GM21825 (cell line): ENCODE data around the gene MYCBPAP.
A peak's percentile ranks its signal among the peaks of the same experiment; 100 is the strongest.
"Not testable (repeated sequence)": the region's sequence is repeated elsewhere in the genome, so short reads cannot be mapped to it uniquely, and the experiment has no call there.

ENCODE experiments used
- ATAC-seq: cut with Tn5 transposase; IDR thresholded peaks from one replicate; pipeline ENCODE4 v1.9.1; 2021; ENCODE audit warnings: mild to moderate bottlenecking, moderate library complexity; ENCODE audit not compliant: unreplicated experiment

Gene MYCBPAP

DNA sequence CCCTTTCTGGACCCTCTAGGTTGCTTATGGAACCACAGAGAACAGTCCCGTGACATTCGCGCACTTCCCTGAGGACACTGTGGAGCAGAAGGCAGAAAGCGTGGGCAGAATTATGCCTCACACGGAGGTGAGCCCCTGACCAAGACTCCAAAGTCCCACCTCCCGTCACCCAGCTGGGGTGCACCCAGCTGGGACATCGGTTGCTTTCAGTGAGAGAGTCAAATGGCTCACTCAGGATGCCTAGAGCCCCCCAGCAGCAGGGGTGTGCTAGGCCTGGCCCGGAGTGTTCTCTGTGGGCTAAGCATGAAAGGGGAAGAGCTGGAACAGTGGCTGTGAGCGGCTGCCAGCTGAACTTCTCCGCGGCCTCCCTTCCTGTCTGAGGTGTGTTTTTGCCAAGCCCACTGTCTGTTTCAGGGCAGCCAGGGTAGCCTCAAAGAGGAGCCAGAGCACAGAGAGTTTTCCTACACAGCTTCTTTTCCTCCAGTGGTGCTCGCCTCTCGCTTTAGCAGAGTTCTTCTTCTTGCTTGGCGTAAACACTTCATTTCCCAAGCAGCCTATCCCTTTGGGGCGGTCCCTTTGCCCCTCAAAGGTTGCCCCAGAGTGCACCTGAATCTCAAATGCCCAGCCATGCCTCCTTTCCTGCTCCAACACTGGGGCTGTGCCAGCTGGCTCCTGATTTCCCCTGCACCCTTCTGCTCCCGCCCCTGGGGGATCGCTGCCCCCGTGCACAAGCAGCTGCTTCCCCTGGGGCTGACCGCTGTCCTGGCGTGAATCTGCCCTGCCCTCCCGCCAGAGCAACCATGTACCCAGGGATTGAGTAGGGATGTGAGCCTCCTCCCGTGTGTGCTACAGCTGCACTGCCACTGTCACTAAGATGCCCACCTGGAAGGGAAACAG is 37.0 kb upstream of the MYCBPAP start:
- no peak for ATAC-seq

DNA sequence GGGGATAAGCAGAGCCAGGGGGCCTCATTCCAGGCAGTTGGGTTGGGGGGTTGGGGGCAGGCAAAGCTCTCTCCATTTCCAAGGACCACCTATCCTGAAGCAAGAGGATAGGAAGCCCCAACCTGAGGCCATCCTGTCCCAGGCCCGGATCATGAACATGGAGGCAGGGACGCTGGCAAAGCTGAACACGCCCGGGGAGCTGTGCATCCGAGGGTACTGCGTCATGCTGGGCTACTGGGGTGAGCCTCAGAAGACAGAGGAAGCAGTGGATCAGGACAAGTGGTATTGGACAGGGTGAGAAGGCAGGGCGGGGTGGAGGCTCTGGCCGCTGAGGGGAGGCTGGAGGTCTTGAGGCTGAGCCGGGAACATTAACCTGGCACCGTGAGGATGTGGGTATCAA is 36.0 kb upstream of the MYCBPAP start:
- ATAC-seq, result no peak

DNA sequence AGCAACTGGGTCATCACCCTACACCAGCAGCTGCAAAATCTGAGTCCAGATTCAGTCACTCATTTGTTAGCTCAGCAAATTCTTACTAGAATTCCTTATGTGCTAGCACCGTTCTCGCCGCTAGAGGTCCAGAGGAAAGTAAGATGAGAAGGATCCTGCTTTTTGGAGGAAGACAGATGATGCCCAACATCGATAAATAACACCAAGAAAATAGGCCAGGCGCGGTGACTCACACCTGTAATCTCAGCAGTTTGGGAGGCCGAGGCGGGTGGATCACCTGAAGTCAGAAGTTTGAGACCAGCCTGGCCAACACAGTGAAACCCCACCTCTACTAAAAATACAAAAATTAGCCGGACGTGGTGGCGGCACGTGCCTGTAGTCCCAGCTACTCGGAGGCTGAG is 35.5 kb upstream of the MYCBPAP start:
- not testable (repeated sequence) for ATAC-seq

DNA sequence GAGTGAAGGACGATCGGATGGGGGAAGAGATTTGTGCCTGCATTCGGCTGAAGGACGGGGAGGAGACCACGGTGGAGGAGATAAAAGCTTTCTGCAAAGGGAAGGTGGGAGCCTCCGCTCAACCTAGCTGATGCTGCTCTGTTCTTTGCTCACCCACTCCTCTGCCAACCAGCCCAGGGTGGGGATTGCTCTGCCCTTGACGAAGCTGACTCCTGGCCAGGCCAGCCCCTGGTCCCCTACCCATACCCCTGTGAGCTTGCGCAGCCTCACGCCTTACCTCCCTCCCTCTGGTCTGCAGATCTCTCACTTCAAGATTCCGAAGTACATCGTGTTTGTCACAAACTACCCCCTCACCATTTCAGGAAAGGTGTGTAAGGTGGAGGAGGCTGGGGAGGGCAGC is 34.3 kb upstream of the MYCBPAP start:
- ATAC-seq, result no peak

DNA sequence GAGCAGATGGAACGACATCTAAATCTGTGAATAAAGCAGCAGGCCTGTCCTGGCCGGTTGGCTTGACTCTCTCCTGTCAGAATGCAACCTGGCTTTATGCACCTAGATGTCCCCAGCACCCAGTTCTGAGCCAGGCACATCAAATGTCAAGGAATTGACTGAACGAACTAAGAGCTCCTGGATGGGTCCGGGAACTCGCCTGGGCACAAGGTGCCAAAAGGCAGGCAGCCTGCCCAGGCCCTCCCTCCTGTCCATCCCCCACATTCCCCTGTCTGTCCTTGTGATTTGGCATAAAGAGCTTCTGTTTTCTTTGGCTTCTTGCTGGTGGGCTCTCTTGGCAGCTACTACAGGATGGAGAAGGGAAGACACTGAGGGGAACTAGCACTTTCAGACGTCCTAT is 33.7 kb upstream of the MYCBPAP start:
- ATAC-seq, result no peak

DNA sequence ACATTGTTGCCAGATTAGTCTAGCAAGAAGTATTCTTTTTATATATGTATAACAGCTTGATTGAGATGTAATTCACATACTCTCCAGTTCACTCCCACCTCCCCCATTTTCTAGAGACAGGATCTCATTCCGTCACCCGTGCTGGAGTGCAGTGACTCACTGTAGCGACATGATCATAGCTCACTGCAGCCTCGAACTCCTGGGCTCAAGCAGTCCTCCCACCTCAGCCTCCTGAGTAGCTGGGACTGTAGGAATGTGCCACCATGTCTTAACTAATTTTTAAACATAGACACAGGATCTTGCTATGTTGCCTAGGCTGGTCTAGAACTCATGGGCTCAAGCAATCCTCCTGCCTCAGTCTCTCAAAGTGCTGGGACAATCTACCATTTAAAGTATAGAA is 32.9 kb upstream of the MYCBPAP start:
- ATAC-seq, result no peak

DNA sequence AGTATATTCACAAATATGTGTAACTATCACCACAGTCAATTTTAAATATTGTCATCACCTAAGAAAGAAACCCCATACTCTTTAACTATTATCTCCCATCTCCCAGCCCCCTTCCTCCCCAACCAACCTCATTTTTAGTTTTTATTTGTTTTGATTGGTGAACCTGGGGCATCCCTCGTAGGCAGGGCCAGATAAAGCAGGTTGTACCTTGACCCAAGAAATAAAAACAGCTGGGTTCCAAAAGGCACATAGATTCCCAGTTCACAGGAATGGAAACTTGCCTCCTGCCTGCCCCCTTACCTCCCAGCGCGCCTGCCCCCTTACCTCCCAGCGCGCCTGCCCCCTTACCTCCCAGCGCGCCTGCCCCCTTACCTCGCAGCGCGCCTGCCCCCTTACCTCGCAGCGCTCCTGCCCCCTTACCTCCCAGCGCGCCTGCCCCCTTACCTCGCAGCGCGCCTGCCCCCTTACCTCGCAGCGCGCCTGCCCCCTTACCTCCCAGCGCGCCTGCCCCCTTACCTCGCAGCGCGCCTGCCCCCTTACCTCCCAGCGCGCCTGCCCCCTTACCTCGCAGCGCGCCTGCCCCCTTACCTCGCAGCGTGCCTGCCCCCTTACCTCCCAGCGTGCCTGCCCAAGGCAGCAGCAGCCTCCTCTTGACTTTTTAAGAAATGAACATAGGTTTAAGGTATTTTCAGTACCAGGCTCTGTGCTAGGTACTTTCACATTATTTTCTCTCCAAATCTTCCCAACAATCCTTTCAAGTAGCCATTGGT is 32.3 kb upstream of the MYCBPAP start:
- ATAC-seq, result not testable (repeated sequence)

DNA sequence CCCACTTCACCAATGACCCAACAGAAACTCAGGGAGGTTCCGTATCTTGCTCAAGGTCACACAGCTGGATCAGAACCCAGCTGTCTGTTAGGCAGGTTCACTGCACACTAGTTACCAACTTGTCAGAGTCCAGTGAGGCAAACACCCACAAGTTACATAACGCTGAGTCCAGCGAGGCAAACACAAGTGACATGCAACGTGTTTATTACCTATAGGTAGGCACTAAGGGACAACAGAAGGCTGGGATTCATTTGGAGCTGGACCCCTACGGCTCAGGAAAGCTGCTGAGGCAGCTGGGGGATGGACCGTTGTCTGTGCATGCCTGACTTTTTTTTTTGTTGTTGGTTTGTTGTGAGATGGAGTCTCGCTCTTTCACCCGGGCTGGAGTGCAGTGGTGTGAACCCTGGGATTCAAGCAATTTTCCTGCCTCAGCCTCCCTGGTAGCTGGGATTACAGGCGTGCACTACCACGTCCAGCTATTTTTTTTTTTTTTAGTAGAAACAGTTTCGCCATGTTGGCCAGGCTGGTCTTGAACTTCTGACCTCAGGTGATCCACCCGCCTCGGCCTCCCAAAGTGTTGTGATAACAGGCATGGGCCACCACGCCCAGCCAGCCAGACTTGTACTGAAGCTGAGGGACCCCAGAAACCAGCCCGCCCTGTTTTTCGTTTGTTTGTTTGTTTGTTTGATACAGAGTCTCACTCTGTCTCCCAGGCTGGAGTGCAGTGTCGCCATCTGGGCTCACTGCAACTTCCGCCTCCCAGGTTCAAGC is 31.5 kb upstream of the MYCBPAP start:
- ATAC-seq, result no peak

DNA sequence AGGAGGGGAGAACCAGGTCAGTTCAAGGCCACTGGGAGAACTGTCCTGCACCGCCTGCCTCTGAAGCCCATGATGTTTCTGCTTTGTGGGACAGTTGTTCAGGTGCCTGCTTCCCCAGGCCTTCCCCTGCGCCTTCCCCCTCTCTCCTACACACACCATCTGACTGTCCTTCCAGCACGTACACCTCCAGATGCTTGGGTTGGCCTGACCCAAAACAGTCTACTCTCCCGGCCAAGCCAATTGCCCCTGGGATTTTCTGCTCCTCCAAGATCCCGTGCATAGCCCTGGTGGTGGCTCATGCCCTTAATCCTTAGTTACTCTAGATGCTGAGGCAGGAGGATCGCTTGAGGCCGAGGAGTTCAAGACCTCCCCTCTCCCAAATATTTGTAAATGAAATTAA is 30.3 kb upstream of the MYCBPAP start:
- no peak for ATAC-seq

DNA sequence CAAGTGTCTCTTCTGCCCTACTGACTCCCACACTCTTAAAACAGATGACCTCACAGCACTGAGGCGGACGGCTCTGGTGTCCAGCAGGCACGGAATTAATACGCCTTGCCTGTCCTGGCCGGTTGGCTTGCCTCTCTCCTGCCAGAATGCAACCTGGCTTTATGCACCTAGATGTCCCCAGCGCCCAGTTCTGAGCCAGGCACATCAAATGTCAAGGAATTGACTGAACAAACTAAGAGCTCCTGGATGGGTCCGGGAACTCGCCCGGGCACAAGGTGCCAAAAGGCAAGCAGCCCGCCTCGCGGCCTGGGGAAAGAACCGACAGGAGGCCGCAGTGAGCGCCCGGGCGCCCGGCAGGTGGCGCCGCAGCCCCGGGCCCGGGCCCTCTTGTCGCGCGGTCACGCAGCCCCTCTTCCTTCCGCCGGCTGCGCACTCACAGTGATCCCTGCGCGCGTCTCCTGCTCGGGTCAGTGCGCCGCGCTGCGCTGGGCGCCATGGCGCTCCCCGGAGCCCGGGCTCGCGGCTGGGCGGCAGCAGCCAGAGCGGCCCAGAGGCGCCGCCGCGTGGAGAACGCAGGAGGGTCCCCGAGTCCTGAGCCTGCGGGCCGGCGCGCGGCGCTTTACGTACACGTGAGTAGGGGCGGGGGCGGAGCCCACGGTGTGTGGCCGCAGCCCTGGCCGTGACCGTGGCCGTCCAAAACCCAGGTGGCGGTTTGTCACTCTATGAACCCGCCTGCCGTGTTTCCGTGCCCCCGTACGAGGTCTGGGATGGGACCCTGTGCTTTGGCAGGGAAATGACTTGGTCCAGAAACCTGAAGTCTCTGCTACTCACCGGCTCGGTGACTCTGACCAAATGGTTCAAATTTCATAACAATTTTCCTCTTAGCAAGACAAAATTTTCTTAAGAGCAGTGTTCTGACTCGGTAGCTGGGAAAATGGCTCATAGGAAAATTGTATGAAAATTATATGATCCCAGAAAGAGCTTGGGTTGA is 29.6 kb upstream of the MYCBPAP start, which contains the start of gene RSAD1:
Gene RSAD1 (plus strand): TSS at position 470 of the 991 bp plus-strand sequence. CDS start 25 bp downstream, at position 495.
- peak; percentile 82 for ATAC-seq

DNA sequence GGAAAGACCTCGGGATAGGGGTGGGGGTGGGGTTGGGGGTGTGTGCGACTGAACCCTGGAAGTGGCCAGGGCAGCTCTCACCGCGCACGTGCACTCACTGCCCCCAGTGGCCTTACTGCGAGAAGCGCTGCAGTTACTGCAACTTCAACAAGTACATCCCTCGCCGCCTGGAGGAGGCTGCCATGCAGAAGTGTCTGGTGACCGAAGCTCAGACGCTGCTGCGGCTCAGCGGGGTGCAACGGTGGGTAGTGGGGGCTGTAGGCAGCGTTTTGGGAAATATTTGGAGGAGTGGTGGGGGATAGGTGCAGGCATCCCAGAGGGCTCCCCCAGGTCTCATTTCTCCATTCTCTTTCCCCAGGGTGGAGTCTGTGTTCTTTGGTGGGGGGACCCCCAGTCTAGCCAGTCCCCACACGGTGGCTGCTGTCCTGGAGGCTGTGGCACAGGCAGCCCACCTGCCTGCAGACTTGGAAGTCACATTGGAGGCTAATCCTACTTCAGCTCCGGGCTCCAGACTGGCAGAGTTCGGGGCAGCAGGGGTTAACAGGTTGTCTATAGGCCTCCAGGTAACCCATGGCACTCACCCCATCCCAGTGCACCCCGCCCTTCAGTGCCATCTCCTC is 28.6 kb upstream of the MYCBPAP start:
- no peak for ATAC-seq

DNA sequence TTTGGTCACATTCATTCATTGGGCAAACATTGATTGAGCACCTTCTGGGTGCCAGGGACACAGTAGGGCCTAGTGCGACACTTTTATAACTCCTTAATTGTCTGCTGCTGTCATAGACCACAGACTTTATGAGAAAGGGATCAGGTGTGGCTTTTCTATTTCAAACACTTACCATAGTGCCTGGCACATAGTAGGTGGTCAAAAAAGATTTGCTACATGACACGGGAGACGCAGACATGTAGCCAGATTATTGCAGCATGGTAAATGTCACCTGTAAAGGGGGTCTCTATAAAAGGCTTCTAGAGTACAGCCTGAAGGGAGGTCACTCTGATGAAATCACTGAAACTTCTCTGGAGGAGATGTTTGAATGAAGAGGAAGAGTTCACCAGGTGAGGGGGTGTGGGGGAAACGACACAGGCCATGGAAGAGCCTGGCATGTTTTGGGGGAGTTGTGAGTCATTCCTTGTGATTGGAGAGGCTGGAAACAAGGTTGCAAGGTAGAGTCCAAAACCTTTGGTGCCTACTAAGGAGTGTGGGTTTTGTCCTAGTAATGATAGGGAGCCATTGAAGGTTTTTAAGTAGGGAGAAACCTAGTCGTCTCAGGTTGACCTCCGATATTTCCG is 28.0 kb upstream of the MYCBPAP start:
- no peak for ATAC-seq

DNA sequence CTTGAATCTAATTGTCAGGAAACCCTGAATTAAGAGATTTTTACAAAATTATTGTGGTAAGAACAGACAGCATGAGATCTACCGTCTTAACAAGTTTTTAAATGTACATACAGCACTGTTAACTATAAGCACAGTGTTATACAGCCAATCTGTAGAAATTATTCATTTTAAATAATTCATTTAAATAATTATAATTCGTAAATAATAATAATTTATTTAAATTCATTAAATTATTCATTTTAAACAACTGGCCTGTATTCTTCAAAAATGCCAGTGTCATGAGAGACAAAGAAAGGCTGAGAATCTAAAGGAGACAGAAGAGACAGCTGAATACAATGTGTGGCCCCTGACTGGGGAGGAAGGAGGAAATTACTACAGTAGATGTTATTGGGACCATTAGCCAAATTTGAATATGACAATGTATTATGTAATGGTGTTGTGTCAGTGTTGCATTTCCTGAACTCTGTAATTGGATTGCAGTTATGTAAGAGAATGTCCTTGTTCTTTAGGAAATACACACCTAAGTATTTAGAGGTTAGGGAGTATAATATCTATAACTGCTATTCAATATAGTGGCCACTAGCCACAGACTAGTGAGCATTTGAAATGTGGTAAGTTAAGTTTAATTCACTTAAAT is 27.3 kb upstream of the MYCBPAP start:
- ATAC-seq, result no peak

DNA sequence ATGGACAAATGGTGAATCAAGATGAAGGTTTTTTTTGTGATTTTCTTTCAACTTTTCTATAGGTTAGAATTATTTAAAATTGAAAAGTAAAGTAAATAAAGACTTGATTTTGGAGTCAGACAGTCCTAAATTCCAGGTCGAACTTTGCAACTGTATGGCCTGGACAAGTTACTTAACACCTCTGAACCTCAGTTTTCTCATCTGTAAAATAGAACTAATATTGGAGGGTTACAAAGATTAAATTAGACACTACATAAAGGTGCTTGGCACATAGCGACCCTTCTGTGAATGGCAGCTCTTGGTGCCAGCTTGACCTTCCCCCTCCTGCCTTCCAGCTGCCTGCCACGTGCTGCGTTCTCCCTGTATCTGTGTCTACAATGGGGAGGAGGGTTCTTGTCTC is 26.6 kb upstream of the MYCBPAP start:
- ATAC-seq, result no peak

DNA sequence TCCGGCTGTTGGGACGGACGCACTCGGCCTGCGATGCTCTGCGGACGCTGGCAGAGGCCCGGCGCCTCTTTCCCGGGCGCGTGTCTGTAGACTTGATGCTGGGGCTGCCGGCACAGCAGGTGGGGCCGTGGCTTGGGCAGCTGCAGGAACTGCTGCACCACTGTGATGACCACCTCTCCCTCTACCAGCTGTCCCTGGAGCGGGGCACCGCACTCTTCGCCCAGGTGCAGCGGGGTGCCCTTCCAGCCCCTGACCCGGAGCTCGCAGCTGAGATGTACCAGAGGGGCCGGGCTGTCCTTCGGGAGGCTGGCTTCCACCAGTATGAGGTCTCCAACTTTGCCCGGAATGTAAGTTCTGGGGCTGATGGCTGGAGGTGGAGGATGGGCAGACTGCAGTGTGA is 26.1 kb upstream of the MYCBPAP start:
- ATAC-seq, result no peak

DNA sequence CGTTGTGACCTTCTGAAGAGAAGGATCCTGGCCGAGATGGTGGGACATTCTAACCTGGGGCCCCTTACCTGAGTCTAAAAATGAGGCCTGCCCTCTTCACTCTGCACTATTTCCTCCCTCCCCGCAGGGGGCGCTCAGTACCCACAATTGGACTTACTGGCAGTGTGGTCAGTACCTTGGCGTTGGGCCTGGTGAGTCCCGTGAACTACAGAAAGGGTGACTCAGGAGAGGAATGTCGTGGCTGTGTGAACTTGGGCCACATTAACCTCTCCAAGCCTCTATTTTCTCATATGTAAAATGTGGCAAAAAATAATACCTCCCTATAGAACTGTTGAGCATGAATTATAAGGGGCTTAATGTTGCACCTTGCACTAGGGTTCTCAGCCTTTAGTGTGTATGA is 25.7 kb upstream of the MYCBPAP start:
- ATAC-seq, result no peak

DNA sequence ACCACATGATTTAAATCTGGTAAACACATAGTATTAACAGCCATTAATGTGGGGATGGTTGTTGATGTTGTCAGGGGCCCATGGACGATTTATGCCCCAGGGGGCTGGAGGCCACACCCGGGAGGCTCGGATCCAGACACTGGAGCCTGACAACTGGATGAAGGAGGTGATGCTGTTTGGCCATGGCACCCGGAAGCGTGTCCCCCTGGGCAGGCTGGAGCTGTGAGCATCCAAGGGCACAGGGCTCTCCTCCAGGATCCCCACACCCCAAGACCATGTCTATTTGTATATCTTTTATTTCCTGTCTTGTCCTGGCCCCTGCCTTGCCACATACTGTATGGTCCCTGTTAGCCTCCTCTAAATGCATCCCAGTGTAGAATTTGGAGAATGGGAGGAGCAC is 25.0 kb upstream of the MYCBPAP start:
- no peak for ATAC-seq

DNA sequence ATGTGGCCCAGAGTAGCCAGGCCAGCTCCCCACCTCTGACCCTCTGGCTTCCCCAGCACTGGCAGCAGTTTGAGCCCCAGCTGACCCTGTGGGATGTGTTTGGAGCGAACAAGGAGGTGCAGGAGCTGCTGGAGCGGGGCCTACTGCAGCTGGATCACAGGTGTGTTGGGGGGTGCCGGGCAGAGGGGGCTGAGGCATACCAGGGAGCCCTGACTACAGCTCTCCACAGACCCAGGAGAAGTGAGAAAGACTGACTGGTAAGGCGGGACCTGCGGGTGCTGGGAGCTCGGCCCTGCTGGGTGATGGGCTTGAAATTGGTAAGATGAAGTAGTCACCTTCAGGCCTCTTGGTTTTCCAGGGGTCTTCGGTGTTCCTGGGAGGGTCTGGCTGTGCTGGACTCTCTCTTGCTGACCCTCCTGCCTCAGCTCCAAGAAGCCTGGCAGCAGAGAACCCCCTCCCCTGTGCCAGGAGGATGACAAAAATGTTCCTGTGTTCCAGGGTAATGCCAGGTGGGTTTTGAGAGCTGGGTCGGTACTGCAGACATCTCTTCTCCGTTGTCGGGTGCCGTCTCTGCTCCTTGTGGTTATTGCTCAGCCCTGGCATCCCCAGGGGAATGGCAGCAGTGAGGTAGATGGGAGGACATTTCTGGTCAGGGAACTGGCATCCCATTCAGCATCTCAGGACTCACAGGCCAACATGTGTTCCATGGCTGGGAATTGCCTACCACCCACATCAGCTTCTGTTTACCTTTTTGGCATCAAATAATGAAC is 23.7 kb upstream of the MYCBPAP start:
- ATAC-seq, result no peak
